ENCODE results near the gene GRIK1.

The GRIK1 gene

GRCh38 chr21:29857150-29857549 is 82.6 kb downstream of the GRIK1 start (continued):
- TF ChIP-seq, protein P1, sequence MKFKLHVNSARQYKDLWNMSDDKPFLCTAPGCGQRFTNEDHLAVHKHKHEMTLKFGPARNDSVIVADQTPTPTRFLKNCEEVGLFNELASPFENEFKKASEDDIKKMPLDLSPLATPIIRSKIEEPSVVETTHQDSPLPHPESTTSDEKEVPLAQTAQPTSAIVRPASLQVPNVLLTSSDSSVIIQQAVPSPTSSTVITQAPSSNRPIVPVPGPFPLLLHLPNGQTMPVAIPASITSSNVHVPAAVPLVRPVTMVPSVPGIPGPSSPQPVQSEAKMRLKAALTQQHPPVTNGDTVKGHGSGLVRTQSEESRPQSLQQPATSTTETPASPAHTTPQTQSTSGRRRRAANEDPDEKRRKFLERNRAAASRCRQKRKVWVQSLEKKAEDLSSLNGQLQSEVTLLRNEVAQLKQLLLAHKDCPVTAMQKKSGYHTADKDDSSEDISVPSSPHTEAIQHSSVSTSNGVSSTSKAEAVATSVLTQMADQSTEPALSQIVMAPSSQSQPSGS (tag by site-specific recombination; IDR thresholded peaks at IDR 0.05; ENCODE audit: low read depth), result no peak
- TF ChIP-seq ZNF670 (tag by site-specific recombination; IDR thresholded peaks at IDR 0.05; ENCODE audit: low read depth) (no peak), ZNF24 (tag by site-specific recombination; IDR thresholded peaks at IDR 0.05) (no peak), ZNF138 (tag by site-specific recombination; IDR thresholded peaks at IDR 0.05; ENCODE audit: borderline replicate concordance) (no peak), ZNF549 (tag by site-specific recombination; IDR thresholded peaks at IDR 0.05) (no peak), ZNF404 (tag by site-specific recombination; IDR thresholded peaks at IDR 0.05) (no peak)
- TF ChIP-seq, protein P2, sequence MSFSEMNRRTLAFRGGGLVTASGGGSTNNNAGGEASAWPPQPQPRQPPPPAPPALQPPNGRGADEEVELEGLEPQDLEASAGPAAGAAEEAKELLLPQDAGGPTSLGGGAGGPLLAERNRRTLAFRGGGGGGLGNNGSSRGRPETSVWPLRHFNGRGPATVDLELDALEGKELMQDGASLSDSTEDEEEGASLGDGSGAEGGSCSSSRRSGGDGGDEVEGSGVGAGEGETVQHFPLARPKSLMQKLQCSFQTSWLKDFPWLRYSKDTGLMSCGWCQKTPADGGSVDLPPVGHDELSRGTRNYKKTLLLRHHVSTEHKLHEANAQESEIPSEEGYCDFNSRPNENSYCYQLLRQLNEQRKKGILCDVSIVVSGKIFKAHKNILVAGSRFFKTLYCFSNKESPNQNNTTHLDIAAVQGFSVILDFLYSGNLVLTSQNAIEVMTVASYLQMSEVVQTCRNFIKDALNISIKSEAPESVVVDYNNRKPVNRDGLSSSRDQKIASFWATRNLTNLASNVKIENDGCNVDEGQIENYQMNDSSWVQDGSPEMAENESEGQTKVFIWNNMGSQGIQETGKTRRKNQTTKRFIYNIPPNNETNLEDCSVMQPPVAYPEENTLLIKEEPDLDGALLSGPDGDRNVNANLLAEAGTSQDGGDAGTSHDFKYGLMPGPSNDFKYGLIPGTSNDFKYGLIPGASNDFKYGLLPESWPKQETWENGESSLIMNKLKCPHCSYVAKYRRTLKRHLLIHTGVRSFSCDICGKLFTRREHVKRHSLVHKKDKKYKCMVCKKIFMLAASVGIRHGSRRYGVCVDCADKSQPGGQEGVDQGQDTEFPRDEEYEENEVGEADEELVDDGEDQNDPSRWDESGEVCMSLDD (tag by site-specific recombination; IDR thresholded peaks at IDR 0.05), result no peak

DNA sequence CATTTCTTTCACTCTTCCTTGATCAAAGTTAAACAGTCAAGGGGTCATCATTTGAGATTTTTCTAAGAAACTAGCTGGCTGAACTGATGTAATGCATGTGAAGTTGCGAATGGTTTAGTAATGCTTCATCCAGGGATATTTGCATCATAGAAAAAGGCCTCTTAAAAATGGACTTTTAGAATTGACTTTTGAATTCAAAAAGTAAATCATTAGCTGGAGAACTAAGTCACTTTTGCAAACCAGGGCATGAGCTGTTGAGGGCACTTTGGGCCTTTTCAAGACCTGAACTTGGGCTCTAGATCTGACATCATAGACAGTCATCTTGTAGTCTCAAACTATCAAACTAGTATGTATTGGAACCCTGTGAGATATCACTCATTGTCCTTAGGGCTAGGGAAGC is 85.0 kb downstream of the GRIK1 start:
- H3K4me3 ChIP-seq (ENCODE audit: low read depth, low read length), result no peak overlapping the region
- no peaks in the 10 kb centered on the region for H3K36me3 ChIP-seq (ENCODE audit: control insufficient read depth in 2 of 2, insufficient read depth in 1 of 2, low read length in 2 of 2)
- TF ChIP-seq ZNF600 (tag by site-specific recombination; IDR thresholded peaks at IDR 0.05) (no peak), ZIC2 (tag by site-specific recombination; IDR thresholded peaks at IDR 0.05) (no peak), ZNF549 (tag by site-specific recombination; IDR thresholded peaks at IDR 0.05) (no peak), ZNF146 (tag by site-specific recombination; IDR thresholded peaks at IDR 0.05) (no peak), SCRT1 (tag by site-specific recombination; IDR thresholded peaks at IDR 0.05; ENCODE audit: borderline replicate concordance) (no peak), SETDB1 (IDR thresholded peaks at IDR 0.05; ENCODE audit: insufficient read length, low read length) (no peak), TRIM28 (IDR thresholded peaks at IDR 0.05; ENCODE audit: borderline replicate concordance, low read length) (no peak), ZBTB8A (tag by site-specific recombination; IDR thresholded peaks at IDR 0.05) (no peak), ZNF610 (tag by site-specific recombination; IDR thresholded peaks at IDR 0.05; ENCODE audit: borderline replicate concordance) (no peak), ZNF132 (tag by site-specific recombination; IDR thresholded peaks at IDR 0.05; ENCODE audit: borderline replicate concordance) (no peak), ZNF404 (tag by site-specific recombination; IDR thresholded peaks at IDR 0.05) (no peak), ZNF501 (tag by site-specific recombination; IDR thresholded peaks at IDR 0.05) (no peak), ZNF704 (tag by site-specific recombination; IDR thresholded peaks at IDR 0.05) (no peak), ZNF473 (tag by site-specific recombination; IDR thresholded peaks at IDR 0.05) (no peak), GLIS1 (tag by site-specific recombination; IDR thresholded peaks at IDR 0.05) (no peak), ZNF416 (tag by site-specific recombination; IDR thresholded peaks at IDR 0.05) (no peak)
- TF ChIP-seq, protein P3, sequence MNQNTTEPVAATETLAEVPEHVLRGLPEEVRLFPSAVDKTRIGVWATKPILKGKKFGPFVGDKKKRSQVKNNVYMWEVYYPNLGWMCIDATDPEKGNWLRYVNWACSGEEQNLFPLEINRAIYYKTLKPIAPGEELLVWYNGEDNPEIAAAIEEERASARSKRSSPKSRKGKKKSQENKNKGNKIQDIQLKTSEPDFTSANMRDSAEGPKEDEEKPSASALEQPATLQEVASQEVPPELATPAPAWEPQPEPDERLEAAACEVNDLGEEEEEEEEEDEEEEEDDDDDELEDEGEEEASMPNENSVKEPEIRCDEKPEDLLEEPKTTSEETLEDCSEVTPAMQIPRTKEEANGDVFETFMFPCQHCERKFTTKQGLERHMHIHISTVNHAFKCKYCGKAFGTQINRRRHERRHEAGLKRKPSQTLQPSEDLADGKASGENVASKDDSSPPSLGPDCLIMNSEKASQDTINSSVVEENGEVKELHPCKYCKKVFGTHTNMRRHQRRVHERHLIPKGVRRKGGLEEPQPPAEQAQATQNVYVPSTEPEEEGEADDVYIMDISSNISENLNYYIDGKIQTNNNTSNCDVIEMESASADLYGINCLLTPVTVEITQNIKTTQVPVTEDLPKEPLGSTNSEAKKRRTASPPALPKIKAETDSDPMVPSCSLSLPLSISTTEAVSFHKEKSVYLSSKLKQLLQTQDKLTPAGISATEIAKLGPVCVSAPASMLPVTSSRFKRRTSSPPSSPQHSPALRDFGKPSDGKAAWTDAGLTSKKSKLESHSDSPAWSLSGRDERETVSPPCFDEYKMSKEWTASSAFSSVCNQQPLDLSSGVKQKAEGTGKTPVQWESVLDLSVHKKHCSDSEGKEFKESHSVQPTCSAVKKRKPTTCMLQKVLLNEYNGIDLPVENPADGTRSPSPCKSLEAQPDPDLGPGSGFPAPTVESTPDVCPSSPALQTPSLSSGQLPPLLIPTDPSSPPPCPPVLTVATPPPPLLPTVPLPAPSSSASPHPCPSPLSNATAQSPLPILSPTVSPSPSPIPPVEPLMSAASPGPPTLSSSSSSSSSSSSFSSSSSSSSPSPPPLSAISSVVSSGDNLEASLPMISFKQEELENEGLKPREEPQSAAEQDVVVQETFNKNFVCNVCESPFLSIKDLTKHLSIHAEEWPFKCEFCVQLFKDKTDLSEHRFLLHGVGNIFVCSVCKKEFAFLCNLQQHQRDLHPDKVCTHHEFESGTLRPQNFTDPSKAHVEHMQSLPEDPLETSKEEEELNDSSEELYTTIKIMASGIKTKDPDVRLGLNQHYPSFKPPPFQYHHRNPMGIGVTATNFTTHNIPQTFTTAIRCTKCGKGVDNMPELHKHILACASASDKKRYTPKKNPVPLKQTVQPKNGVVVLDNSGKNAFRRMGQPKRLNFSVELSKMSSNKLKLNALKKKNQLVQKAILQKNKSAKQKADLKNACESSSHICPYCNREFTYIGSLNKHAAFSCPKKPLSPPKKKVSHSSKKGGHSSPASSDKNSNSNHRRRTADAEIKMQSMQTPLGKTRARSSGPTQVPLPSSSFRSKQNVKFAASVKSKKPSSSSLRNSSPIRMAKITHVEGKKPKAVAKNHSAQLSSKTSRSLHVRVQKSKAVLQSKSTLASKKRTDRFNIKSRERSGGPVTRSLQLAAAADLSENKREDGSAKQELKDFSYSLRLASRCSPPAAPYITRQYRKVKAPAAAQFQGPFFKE (tag by site-specific recombination; IDR thresholded peaks at IDR 0.05; ENCODE audit: borderline replicate concordance), result no peak
- TF ChIP-seq, protein P2 (tag by site-specific recombination; IDR thresholded peaks at IDR 0.05), result no peak
- H3K27ac ChIP-seq (ENCODE audit: extremely low read depth, low read depth, low read length), result no peak overlapping the region
- CTCF ChIA-PET, result interaction anchor here (0.6 to 1.1 kb wide), 3 partner anchors 8 to 406 kb away, joined by 3 to 4 read pairs (median 4); no protein-coding TSS in a partner anchor
- H3K9me3 ChIP-seq (ENCODE audit: control insufficient read depth, insufficient read depth, low read depth, low read length), result no peaks in the 10 kb centered on the region
- POLR2A ChIA-PET, result no interaction called here
- H3K4me1 ChIP-seq (ENCODE audit: control insufficient read depth, insufficient read depth, low read length), result no peaks in the 10 kb centered on the region
